ENCODE measurements around the gene DDX17. TPM values are rescaled to one million over a fixed set of nuclear protein-coding genes. Genes with fewer than 3 reads are reported as not detected.

DDX17 gene
- total and polyA plus RNA-seq, 9 of the 15 experiments (the other 6 are each of a cell fraction or from before 2014, with no cell fraction given) = 17.6 to 421 (median 189) TPM

DNA sequence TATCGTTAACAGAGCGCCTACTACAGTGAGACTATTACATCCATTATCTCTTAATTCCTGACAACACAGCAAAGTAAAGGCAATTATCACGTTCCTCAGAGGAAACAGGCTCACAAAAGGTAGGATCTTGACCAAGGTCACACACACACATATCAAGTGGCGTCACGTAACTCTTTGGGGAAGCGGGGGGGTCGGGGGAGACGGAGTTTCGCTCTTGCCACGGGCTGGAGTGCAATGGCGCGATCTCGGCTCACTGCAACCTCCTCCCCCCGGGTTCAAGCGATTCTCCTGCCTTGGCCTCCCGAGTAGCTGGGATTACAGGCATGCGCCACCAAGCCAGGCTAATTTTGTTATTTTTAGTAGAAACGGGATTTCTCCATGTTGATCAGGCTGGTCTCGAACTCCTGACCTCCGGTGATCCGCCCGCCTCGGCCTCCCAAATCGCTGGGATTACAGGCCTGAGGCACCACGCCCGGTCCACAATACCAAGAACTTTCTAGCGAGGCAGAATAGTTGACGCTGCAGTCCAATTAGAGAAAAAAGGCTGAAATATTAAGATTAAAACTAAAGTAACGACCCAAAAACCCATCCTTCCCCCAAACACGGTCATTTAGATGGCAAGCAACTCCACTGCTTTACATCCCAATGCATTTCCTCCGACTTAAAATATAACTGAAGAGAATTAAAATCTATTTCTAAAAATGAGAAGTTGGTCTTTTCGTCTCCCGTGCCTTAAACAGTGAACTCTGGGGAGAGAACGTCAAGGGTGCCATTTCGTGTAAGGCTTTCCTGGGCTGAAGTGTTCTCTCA lies 1.2 kb downstream of the DDX17 start (continued):
- TF ChIP-seq, protein P1, sequence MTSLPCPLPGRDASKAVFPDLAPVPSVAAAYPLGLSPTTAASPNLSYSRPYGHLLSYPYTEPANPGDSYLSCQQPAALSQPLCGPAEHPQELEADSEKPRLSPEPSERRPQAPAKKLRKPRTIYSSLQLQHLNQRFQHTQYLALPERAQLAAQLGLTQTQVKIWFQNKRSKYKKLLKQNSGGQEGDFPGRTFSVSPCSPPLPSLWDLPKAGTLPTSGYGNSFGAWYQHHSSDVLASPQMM (CRISPR knock-in tag; IDR thresholded peaks at IDR 0.05) = no peak
- peak; percentile 8; the same call in 1 of the 2 replicates for TF ChIP-seq MYC (IDR thresholded peaks at IDR 0.05; ENCODE audit: low read depth, low read length)
- no peak for TF ChIP-seq MYC (CRISPR knock-in tag; IDR thresholded peaks at IDR 0.05; ENCODE audit: borderline replicate concordance, low read depth)
- no peak for TF ChIP-seq TBP (optimal IDR thresholded peaks at IDR 0.05; ENCODE audit: low read depth, low read length)
- no peak for TF ChIP-seq MAFK (IDR thresholded peaks at IDR 0.05; ENCODE audit: low read length)
- TF ChIP-seq NUFIP1 (IDR thresholded peaks at IDR 0.05; ENCODE audit: partially characterized antibody) = no peak
- TF ChIP-seq, protein P2, sequence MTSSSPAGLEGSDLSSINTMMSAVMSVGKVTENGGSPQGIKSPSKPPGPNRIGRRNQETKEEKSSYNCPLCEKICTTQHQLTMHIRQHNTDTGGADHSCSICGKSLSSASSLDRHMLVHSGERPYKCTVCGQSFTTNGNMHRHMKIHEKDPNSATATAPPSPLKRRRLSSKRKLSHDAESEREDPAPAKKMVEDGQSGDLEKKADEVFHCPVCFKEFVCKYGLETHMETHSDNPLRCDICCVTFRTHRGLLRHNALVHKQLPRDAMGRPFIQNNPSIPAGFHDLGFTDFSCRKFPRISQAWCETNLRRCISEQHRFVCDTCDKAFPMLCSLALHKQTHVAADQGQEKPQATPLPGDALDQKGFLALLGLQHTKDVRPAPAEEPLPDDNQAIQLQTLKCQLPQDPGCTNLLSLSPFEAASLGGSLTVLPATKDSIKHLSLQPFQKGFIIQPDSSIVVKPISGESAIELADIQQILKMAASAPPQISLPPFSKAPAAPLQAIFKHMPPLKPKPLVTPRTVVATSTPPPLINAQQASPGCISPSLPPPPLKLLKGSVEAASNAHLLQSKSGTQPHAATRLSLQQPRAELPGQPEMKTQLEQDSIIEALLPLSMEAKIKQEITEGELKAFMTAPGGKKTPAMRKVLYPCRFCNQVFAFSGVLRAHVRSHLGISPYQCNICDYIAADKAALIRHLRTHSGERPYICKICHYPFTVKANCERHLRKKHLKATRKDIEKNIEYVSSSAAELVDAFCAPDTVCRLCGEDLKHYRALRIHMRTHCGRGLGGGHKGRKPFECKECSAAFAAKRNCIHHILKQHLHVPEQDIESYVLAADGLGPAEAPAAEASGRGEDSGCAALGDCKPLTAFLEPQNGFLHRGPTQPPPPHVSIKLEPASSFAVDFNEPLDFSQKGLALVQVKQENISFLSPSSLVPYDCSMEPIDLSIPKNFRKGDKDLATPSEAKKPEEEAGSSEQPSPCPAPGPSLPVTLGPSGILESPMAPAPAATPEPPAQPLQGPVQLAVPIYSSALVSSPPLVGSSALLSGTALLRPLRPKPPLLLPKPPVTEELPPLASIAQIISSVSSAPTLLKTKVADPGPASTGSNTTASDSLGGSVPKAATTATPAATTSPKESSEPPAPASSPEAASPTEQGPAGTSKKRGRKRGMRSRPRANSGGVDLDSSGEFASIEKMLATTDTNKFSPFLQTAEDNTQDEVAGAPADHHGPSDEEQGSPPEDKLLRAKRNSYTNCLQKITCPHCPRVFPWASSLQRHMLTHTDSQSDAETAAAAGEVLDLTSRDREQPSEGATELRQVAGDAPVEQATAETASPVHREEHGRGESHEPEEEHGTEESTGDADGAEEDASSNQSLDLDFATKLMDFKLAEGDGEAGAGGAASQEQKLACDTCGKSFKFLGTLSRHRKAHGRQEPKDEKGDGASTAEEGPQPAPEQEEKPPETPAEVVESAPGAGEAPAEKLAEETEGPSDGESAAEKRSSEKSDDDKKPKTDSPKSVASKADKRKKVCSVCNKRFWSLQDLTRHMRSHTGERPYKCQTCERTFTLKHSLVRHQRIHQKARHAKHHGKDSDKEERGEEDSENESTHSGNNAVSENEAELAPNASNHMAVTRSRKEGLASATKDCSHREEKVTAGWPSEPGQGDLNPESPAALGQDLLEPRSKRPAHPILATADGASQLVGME (CRISPR knock-in tag; IDR thresholded peaks at IDR 0.05) = no peak
- TF ChIP-seq SAP30 (IDR thresholded peaks at IDR 0.05; ENCODE audit: borderline replicate concordance, insufficient read depth, low read depth, low read length, poor library complexity, severe bottlenecking) = no peak
- TF ChIP-seq, protein P3, sequence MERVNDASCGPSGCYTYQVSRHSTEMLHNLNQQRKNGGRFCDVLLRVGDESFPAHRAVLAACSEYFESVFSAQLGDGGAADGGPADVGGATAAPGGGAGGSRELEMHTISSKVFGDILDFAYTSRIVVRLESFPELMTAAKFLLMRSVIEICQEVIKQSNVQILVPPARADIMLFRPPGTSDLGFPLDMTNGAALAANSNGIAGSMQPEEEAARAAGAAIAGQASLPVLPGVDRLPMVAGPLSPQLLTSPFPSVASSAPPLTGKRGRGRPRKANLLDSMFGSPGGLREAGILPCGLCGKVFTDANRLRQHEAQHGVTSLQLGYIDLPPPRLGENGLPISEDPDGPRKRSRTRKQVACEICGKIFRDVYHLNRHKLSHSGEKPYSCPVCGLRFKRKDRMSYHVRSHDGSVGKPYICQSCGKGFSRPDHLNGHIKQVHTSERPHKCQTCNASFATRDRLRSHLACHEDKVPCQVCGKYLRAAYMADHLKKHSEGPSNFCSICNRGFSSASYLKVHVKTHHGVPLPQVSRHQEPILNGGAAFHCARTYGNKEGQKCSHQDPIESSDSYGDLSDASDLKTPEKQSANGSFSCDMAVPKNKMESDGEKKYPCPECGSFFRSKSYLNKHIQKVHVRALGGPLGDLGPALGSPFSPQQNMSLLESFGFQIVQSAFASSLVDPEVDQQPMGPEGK (CRISPR knock-in tag; IDR thresholded peaks at IDR 0.05; ENCODE audit: borderline replicate concordance) = no peak
- TF ChIP-seq SOX6 (IDR thresholded peaks at IDR 0.05) = peak; percentile 20; the same call in 1 of the 2 replicates
- TF ChIP-seq, protein P4, sequence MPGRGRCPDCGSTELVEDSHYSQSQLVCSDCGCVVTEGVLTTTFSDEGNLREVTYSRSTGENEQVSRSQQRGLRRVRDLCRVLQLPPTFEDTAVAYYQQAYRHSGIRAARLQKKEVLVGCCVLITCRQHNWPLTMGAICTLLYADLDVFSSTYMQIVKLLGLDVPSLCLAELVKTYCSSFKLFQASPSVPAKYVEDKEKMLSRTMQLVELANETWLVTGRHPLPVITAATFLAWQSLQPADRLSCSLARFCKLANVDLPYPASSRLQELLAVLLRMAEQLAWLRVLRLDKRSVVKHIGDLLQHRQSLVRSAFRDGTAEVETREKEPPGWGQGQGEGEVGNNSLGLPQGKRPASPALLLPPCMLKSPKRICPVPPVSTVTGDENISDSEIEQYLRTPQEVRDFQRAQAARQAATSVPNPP (IDR thresholded peaks at IDR 0.05; ENCODE audit: borderline replicate concordance, insufficient read depth, insufficient read length) = no peak
- no peak for TF ChIP-seq ATF1 (CRISPR knock-in tag; IDR thresholded peaks at IDR 0.05)
- peak; percentile 81 for TF ChIP-seq ATF1 (tag; IDR thresholded peaks at IDR 0.05)
- TF ChIP-seq ZNF589 (CRISPR knock-in tag; IDR thresholded peaks at IDR 0.05; ENCODE audit: low read depth) = no peak
- TF ChIP-seq, protein P5, sequence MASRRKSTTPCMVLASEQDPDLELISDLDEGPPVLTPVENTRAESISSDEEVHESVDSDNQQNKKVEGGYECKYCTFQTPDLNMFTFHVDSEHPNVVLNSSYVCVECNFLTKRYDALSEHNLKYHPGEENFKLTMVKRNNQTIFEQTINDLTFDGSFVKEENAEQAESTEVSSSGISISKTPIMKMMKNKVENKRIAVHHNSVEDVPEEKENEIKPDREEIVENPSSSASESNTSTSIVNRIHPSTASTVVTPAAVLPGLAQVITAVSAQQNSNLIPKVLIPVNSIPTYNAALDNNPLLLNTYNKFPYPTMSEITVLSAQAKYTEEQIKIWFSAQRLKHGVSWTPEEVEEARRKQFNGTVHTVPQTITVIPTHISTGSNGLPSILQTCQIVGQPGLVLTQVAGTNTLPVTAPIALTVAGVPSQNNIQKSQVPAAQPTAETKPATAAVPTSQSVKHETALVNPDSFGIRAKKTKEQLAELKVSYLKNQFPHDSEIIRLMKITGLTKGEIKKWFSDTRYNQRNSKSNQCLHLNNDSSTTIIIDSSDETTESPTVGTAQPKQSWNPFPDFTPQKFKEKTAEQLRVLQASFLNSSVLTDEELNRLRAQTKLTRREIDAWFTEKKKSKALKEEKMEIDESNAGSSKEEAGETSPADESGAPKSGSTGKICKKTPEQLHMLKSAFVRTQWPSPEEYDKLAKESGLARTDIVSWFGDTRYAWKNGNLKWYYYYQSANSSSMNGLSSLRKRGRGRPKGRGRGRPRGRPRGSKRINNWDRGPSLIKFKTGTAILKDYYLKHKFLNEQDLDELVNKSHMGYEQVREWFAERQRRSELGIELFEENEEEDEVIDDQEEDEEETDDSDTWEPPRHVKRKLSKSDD (conservative IDR thresholded peaks at IDR 0.05; ENCODE audit: low read length) = no peak
